GM21390 (cell line): ENCODE results near the gene GIMAP6.
"Not testable (repeated sequence)": the region's sequence is repeated elsewhere in the genome, so short reads cannot be mapped to it uniquely, and the experiment has no call there.

Source experiments
- ATAC-seq: cut with Tn5 transposase; IDR thresholded peaks from one replicate; pipeline ENCODE4 v1.9.1; 2021; ENCODE audit not compliant: unreplicated experiment

Gene GIMAP6

DNA sequence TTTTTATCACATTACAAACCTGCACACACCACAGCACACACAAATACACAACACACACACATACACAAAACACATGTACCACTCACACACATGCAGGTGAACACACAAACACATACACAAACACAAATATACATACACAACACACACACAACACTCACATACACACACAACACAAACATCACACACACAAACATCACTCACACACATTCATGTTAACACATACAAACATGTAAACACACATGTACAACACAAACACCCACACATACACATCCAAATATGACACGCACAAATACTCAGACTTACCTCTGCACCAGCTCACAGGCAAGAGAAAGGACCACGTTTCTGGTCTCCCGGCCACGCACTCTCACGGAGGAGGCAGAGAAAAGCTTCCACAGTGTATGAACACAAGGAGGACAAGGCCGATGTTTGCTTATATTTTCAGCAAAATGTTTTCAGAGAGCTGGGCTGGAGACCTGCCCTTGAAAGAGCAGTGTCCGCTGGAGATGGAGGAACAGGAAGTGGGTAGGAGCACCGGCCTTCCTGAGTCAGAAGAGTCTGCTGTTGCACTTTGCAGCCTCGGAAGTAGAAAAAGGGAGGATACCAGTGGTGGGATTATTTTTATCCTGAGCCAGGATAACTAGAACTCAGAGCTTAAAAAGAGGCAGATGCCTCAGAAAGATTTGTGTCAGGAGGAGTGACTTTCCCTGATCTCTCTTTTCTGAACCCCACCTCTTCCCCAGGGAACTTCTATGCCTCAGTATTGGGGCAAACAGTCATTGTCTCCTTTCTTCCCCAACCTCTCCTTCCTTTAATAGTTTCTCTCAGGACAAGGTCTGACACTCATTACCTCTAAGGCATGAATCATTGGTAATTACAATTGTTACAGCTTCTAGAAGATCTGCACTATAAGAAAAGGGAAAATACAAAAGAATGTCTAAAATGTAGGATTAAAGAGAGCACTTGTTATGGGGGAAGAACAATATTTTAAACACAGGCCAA, at the start of gene GIMAP6:
TSS of gene GIMAP6 (minus strand) at position 520 of the 999 bp plus-strand sequence. CDS start 2,243 bp downstream, outside the sequence.
- peak; percentile 81 for ATAC-seq

DNA sequence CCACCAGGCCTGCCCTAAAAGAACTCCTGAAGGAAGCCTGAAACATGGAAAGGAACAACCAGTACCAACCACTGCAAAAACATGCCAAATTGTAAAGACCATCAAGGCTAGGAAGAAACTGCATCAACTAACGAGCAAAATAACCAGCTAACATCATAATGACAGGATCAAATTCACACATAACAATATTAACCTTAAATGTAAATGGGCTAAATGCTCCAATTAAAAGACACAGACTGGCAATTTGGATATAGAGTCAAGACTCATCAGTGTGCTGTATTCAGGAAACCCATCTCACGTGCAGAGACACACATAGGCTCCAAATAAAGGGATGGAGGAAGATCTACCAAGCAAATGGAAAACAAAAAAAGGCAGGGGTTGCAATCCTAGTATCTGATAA, 48.2 kb upstream of the GIMAP6 start:
- ATAC-seq, result not testable (repeated sequence)

DNA sequence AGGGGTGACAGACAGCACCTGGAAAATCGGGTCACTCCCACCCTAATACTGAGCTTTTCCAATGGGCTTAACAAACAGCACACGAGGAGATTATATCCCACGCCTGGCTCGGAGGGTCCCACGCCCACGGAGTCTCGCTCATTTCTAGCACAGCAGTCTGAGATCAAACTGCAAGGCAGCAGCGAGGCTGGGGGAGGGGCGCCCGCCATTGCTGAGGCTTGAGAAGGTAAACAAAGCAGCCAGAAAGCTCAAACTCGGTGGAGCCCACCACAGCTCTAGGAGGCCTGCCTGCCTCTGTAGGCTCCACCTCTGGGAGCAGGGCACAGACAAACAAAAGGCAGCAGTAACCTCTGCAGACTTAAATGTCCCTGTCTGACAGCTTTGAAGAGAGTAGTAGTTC, 46.4 kb upstream of the GIMAP6 start:
- ATAC-seq, result not testable (repeated sequence)

DNA sequence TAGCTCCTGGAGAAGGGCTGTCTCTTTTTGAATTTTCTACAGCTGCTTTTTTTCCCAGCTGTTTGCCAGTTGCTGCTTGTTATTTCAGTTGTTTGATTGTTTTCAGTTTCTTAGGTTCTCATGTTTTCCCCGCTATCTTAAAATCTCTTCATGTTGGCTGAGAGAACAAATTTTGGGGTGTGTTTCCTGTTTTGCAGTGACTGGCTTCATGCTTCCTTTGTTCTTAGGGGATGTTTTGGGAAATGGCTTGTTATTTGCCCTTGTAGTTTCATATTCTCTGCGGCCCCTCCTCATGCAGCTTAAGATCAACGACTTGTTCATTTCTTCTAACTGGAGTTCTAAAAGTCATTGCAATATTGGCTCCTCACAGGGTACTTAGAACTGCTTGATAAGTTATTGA, 44.7 kb upstream of the GIMAP6 start:
- not testable (repeated sequence) for ATAC-seq

DNA sequence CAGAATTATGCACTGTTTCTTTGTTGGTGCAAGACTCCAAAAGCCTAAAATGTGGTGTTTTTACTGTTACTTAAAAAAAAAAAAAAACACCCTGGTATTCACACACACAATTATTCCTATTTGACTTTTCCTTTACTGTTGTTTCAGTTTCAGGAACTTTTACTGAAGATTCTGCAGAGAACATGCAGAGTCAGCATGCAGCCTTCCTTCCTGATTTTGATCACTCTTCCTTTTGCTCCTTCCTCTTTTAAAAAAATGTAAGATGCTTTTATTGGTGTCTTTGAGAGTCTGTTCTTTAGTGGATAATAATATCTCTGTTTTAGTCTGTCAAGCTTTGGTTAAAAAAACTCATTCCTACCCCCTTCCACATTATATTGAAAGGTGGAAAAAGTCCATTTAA, 44.1 kb upstream of the GIMAP6 start:
- ATAC-seq, result not testable (repeated sequence)

DNA sequence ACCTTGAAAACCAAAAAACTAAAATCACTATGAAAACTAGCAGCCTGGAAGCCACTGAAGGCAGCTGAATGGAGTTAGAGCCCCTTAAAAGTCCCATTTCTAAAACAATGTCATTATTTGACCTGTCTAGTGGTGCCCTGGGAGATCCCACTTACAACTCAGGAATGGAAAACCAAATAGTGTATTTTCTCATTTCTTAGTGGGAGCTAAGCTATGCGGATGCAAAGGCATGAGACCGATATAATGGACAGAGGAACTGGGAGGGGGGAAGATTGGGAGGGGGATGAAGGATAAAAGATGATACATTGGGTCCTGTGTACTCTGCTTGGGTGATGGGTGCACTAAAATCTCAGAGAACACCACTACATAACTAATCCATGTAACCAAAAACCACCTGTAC, 43.5 kb upstream of the GIMAP6 start:
- no peak for ATAC-seq

DNA sequence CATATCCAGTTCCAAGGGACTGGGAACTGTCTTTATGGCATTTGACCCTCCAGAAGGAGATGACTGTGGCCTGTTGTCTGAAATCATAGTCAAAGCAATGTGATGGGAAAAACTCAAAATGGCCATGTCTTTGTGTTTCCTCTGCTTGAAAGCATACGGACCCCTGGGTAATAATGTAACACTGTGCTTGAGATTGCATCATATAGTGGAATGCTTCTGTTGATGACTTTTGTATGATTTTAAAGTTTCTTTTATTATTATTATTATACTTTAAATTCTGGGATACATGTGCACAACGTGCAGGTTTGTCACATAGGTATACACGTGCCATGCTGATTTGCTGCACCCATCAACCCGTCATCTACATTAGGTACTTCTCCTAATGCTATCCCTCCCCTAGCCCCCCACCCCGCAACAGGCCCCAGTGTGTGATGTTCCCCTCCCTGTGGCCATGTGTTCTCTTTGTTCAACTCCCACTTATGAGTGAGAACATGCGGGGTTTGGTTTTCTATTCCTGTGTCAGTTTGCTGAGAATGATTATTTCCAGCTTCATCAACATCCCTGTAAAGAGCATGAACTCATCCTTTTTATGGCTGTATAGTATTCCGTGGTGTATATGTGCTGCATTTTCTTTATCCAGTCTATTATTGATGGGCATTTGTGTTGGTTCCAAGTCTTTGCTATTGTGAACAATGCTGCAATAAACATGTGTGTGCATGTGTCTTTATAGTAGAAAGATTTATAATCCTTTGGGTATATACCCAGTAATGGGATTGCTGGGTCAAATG, 39.8 kb upstream of the GIMAP6 start:
- not testable (repeated sequence) for ATAC-seq

DNA sequence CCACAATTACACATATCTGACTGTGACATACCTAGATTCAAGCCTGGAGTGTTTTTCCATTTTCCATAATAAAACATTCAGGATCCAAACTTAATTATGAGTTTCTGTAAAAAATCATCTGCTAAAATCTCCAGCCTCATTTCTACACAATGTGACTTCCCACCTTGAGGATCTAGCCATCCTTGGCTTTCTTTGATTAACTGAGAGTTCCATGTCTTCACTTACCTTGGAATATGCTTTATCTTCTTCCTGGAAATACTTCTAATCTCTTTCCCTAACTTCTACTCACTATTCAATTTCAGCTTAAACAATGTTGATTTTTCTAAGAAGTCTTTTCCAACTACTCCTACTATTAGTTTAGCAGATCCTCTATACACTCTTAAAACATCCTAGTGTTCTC, 36.8 kb upstream of the GIMAP6 start:
- no peak for ATAC-seq

DNA sequence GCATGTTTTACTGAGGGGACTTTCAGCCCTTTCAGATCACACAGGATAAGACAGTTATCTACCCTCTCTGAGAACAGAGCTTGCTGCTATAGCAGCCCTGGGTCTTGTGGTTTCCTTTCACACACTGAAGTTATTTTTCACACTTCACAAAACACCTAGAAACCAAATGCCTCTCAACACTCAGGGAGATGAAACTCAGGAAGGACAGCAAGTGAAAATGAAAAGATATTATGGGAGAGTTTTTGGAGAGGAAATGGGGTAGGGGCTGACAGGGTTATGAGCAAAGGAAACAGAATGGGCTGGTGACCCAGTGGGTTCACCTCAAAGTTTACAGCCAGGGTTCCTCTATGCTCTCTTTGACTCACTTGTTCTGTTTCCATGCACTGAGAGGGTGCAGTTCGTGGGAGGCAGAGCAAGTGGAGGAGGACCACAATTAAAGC, 36.3 kb upstream of the GIMAP6 start:
- ATAC-seq, result peak; percentile 79

DNA sequence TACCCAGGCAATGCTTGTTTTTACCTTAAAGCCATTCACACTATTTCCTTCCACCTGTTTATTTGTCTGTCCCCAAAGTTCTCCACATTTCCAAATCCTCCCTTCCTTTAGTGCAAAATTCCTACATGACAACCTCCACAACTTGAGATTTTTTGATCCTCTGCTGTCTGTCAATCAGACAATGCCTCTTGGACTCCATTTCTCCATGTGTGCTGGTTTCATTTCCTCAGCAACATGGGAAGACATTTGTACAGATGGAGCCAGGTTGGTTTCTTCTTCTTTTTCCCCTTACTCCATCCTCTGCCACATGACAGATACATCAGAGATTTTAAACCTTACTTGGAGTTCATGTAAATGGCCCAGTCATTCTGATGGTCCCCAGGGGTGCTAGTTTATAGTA, 34.2 kb upstream of the GIMAP6 start:
- no peak for ATAC-seq

DNA sequence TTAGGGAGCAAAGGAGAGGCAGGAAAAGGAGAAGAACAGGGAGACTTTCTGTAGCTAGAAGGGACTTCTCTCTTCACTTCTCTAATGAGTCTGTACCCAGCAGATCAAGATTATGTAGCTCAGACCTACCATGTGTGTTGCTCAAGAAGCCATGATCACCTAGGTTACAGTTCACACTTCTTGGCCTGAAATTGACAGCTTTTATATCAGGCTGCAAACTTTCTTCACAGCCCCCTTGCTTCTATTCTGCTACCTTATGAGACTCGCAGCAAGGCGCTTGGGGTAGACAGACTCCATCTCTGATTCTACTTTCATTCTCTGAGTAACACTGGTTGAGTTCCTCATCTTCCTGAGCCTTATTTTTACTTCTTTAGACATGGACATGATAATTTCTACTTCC, 33.7 kb upstream of the GIMAP6 start:
- no peak for ATAC-seq

DNA sequence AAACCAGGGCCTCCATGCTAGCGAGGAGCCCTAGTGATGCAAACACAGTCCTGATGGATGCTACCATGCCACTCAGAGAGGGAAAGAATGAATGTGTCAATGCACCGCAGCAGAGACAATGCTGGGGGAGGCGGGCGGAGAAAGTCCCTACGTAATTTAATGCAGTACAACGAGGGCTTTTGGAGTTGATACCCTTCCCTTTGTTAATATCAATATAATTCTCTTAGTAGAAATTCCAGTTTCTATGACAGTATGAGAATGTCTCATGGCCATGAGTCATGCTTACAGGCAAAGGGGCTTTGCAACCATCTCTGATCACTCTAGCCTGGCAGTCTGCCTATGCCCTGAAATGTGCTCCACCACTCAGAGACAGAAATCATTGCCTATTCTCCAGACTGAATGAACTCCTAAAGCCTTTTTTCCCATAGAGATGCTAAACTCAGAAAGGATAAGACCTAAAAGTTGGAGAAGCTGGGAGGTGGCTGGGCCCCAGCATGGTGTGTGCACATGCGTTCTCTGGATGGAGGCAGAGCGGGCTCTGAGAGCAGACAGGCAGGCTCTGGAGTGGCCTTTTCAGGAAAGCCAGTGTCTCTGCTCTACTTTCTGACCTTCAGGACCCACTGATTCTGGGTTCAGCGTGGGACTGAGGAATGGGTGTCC, 33.0 kb upstream of the GIMAP6 start:
- no peak for ATAC-seq

DNA sequence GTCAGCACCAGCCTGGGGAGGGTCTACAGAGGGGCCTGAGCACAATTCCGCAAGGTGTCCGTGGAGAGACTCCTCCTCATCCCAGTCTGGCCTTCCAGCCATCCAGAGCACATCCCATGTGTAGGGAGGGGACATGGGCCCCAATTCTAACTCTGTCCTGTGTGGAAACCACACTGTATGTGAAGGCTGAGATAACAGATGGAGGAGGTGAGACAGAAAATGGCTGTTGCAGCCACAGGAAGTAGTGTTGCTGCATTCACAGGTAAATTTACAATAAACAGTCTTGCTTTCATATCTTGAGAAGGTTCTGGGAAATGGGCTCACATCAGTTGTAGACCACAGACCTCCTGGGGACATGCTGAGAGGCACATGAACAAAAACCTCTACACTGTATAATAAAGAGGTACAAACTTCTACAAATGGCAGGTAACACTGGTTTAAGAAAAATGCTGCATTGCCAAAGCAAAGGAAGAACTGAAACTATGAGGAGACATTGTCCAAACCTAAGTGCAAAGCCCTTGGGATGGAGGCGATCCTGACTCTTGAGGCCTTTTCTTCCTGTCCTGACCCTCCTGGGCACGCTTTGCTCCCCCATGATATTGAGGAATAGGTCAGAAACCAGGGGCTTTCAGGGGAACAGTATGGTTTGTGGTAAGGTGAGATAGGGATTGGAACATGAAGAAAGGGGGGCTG, 31.8 kb upstream of the GIMAP6 start:
- ATAC-seq, result peak; percentile 36

DNA sequence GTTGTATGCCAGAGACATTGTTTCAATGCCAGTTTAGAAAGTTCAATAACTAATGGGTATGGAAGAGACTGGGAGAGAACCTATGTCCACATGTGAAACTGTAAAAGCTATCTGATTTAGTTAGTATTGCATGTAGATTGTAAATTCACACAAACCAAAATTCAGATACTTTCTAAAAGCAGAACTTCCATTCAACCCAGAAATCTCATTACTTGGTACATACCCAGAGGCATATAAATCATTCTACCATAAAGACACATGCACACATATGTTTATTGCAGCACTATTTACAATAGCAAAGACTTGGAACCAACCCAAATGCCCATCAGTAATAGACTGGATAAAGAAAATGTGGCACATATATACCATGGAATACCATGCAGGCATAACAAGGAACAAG, 30.6 kb upstream of the GIMAP6 start:
- not testable (repeated sequence) for ATAC-seq

DNA sequence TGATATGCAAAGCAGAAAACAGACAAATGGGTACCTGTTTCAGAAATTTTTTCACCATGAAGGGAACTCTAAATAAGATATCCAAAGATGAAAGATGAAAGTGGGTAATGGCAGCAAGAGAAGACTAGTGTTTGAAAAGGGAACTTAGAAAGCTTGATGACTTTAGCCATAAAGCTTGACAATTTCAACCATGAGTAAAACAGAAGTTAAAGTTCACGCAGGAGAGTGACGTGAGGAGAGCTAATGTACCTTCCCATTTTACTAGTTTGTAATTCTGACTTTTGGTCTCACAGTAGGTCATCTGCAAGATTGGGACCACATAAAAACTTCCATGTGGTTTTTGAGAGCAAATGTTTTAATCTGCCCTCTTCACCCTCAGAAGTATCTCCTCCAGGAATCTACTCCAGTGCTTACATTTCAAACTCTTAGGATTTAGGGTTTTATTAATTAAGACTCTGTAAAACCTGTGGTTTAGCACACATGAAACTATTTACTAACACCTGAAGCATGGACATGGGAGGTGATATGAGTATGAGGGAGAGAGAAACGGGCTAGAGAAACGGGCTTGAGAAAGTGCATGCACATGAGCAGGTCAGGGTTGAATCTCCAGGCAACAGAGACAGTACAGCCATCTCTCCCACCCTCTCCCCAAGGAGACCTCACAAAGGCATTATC, 28.9 kb upstream of the GIMAP6 start:
- no peak for ATAC-seq

DNA sequence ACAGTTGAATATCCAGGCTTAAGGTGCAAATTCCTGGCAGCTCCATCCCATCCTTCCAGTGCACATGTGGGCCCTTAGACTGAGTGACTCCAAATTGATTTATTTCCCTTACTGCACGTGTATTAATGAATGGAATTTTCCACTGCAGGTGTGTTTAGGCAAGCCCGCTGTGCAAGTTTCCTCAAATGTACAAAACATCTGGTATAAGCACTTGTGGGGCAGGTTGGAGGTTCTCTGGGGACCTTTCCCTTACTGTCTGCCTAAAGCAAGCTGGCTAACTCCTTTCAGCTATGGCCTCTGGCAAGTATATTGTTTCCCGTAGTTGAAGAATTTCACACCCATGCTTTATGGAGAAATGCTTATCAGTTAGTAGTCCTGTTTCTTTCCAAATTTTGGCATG, 25.3 kb upstream of the GIMAP6 start:
- ATAC-seq, result no peak

DNA sequence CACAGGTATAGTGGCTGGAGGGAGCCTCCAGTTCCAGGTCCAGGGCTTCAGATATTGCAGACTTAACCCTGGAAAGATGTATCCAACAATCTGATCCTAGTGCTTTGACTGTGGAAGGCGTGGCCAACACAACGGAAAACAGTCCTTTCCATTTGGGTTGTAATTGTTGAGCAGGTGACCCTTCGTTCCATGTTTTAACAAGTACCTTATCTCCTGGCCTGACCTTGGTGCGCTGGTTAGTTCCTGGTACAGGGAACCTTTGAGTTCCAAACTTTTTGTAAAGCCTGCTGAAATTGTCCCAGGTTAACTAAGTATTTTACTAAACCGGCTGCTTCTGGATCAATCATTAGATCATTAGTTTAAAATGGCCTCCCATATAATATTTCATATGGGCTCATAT, 23.9 kb upstream of the GIMAP6 start:
- no peak for ATAC-seq

DNA sequence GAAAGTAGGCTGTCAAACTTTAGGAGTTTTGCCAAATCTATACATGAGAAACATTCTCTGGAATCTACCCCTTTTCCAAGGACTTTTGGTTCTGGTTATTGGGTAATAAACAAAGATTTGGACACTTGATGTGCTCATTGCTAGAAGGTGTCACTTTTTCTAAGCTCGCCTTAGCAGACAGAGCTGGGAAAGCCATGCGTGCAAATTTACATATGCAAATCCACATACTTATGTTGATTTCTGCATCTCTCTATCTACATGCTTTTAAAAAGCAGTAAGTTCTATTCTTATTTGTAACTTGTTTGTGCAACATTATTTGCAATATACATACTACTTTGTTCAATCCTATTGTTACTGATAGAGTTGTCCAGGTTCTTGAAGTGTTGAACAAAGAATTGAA, 22.5 kb upstream of the GIMAP6 start:
- ATAC-seq, result no peak

DNA sequence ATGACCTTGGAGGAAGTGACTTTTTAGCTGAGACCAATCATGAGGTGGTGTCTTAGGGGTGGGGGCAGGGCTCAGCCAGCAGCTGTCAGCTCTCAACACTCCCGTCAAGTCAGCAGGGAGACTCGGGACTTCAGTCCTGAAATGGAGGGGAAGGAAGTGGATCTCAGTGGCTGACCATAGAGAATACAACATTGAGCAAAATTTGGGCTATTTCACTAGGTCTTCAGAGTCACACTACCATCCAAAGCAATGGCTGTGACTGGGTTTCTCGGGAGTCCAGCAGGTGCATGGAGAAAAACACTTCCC, 16.8 kb upstream of the GIMAP6 start:
- no peak for ATAC-seq

DNA sequence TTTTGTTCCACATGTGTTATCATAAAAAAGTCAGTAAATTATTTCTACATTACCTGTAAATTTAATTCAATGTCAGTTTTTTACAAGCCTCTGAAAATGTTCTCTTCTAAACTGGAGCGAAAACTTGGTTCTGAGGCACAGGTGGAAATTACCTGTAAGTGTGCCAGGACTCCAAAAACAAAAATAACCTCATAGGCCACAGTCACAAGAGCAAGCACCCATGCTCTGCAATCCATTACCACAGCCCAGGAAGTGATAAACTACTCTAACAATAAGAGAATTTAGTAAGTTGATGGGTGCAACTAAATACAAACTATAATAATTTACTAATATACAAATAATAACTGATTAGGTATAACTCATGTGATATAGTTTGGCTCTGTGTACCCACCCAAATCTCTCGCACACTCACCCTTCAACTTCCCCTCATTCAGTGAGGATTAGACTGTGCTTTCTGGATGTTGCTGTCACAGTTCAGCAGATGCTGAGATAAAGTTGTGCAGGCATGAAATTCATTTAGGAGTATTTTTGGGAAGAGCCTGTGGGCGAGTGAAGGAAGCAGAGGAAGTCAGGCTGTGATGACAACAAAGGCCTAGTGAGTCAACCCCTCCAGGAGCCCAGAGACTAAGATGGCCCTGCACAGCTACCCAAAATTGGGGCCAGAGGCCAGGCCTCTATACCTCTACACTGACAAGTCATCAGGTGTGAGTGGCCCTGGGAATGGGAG, 16.3 kb upstream of the GIMAP6 start:
- no peak for ATAC-seq
